NCI-H1930 (cell line): ENCODE data around the gene PFKFB2.

Experiments used
- DNase-seq, 2 experiments: peaks; one replicate each; lab custom pipeline; 2025; lab: John Stamatoyannopoulos, UW

PFKFB2 gene

GRCh38 chr1:207089627-207090355 lies 36.7 kb downstream of the PFKFB2 start:
- no peak for DNase-seq

GRCh38 chr1:207091200-207091908 lies 38.3 kb downstream of the PFKFB2 start:
- no peak for DNase-seq

GRCh38 chr1:207093944-207094343 lies 40.9 kb downstream of the PFKFB2 start:
- no peak for DNase-seq

- DNase-seq: no peak
Measured at GRCh38 chr1:207097871-207098324, 44.8 kb downstream of the PFKFB2 start.

GRCh38 chr1:207101720-207102119 lies 48.6 kb downstream of the PFKFB2 start:
- DNase-seq: no peak

- no peak for DNase-seq
Measured at GRCh38 chr1:207102146-207102545, 49.1 kb downstream of the PFKFB2 start.

- no peak for DNase-seq
Measured at GRCh38 chr1:207102659-207103058, 49.6 kb downstream of the PFKFB2 start.

- DNase-seq: no peak
Measured at GRCh38 chr1:207103892-207104373, 50.9 kb downstream of the PFKFB2 start, which contains the start of gene C4BPA. Gene C4BPA, plus strand, starts transcription at chr1:207104233. Its CDS starts 8,793 bp downstream, at chr1:207113026.

- DNase-seq: no peak
Measured at GRCh38 chr1:207109004-207109403, 55.9 kb downstream of the PFKFB2 start.

GRCh38 chr1:207112616-207113296 lies 59.7 kb downstream of the PFKFB2 start:
- no peak for DNase-seq

GRCh38 chr1:207115269-207115668 lies 62.2 kb downstream of the PFKFB2 start:
- DNase-seq: no peak

- no peak for DNase-seq
Measured at GRCh38 chr1:207124389-207124788, 71.3 kb downstream of the PFKFB2 start.

GRCh38 chr1:207128336-207128921 lies 75.4 kb downstream of the PFKFB2 start:
- DNase-seq: no peak

GRCh38 chr1:207129053-207129452 lies 76.0 kb downstream of the PFKFB2 start:
- no peak for DNase-seq
